HepG2 (cell line): Measurements from ENCODE around the gene ZBTB7A. TPM values are rescaled to one million over a fixed set of nuclear protein-coding genes. Genes with fewer than 3 reads are reported as not detected.

ENCODE experiments used
- CSRNP1 ChIP-seq: sonication (generic); formaldehyde crosslinking; IDR thresholded peaks from 2 replicates; pipeline ENCODE4 v1.8.1; 2023; ENCODE audit warnings: mild to moderate bottlenecking, missing genetic modification reagents
- HOXD1 ChIP-seq: sonication (generic); formaldehyde crosslinking; IDR thresholded peaks from 2 replicates; pipeline ENCODE4 v1.5.0; 2020; ENCODE audit warnings: missing genetic modification reagents
- JUNB ChIP-seq: sonication (generic); formaldehyde crosslinking; IDR thresholded peaks from 2 replicates; pipeline ENCODE4 v1.8.0; 2022; ENCODE audit warnings: missing genetic modification reagents, mild to moderate bottlenecking, borderline replicate concordance
- MBD4 ChIP-seq: IDR thresholded peaks from 2 replicates; pipeline ENCODE4 v1.6.1; 2012; ENCODE audit warnings: low read length, inconsistent platforms, borderline replicate concordance
- POGZ ChIP-seq: sonication (generic); formaldehyde crosslinking; IDR thresholded peaks from 2 replicates; pipeline ENCODE4 v1.4.0; 2020; ENCODE audit warnings: mild to moderate bottlenecking, missing genetic modification reagents
- SOX6 ChIP-seq, 2 experiments: fragments of 450-650 bp in 1 of 2; sonication (generic) in 1 of 2; formaldehyde crosslinking in 1 of 2; IDR thresholded peaks; 2 replicates each; pipeline versions ENCODE4 v1.4.0 to v1.6.1; 2017 to 2020; ENCODE audit warnings: antibody characterized with exemption in 1 of 2, mild to moderate bottlenecking in 1 of 2, missing genetic modification reagents in 1 of 2
- USF2 ChIP-seq, 2 experiments: sonication (generic) in 1 of 2; formaldehyde crosslinking in 1 of 2; IDR thresholded peaks; 2 replicates each; pipeline versions ENCODE4 v1.5.1 to v1.6.1; 2011 to 2020; ENCODE audit warnings: borderline replicate concordance in 1 of 2, low read depth in 1 of 2, low read length in 1 of 2, mild to moderate bottlenecking in 1 of 2, missing genetic modification reagents in 1 of 2, moderate library complexity in 1 of 2
- ZBTB38 ChIP-seq: sonication (generic); formaldehyde crosslinking; IDR thresholded peaks from 2 replicates; pipeline ENCODE4 v1.5.1; 2020; ENCODE audit warnings: mild to moderate bottlenecking, missing genetic modification reagents
- ZNF777 ChIP-seq: sonication (generic); formaldehyde crosslinking; IDR thresholded peaks from 2 replicates; pipeline ENCODE4 v1.4.0; 2020; ENCODE audit warnings: missing genetic modification reagents
- polyA plus RNA-seq, 8 experiments: library from polyadenylated mRNA; depleted of rRNA in 3 of 8; stranded (reverse) in 7 of 8; unstranded in 1 of 8; fragments of >200 nt; fragmentation: Illumina TruSeq in 4 of 8; extraction: Trizol in 4 of 8; gene quantifications; 2 replicates each; pipeline versions ENCODE4 v1.2.1 to v1.2.3, GENCODE V29; 2011 to 2016; ENCODE audit warnings: low read depth in 4 of 8, missing spikeins in 1 of 8, mixed read lengths in 1 of 8; ENCODE audit not compliant: insufficient read depth in 1 of 8
- total RNA-seq, 5 experiments: library from RNA; depleted of rRNA; stranded (reverse); fragments of >200 nt; fragmentation: Illumina TruSeq; extraction: Trizol; gene quantifications; 2 replicates each; pipeline ENCODE4 v1.2.3, GENCODE V29; 2016; ENCODE audit warnings: low read depth in 1 of 5
- TF ChIP-seq, protein P1 (sequence below): sonication (generic); formaldehyde crosslinking; IDR thresholded peaks from 2 replicates; pipeline ENCODE4 v1.9.0; 2022; ENCODE audit warnings: missing genetic modification reagents, mild to moderate bottlenecking, borderline replicate concordance

Gene ZBTB7A
- total and polyA plus RNA-seq, 2 of the 13 experiments (the other 11 are each of a cell fraction or from before 2014, with no cell fraction given) = 3.6 to 4.0 TPM

DNA sequence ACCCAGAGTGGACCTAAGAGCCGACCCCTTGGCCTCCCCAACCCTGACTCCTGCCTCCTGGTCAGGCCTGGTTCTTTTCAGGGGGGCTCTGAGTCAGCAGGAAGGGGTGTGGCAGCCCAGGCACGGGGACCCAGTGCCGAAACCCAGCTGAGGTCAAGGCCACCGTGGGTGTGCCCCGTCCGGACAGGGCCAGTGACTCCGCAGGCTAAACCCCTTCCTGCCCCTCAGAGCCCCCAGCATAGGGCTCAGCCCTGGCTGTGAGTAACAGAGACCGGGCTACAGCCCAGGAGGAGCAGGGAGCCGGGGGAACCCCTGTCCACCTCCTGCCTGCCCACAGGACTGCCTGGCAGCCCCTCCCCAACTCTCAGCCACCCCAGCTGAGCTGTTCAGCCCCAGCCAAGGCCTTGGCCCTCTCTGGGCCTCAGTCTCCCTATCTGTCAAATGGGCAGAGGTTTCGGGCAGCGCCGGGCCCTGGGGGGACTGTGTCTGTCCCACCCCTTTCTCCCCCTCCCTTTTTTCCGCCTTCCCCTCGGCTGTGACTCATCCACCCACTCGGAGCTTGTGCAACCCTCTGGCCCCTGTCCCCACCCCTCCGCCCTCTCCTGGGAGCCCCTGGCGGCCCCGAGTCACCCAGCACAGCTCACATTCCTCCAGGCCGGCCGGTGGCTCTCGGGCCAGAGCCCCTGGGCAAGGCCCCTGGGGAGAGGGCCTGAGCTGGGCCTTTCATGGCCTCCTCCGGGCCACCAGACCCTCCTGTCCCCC, 8.6 kb downstream of the ZBTB7A start (continued):
- TF ChIP-seq JUNB (peak; percentile 82), MBD4 (no peak), ZNF777 (CRISPR knock-in tag) (no peak), ZBTB38 (CRISPR knock-in tag) (peak; percentile 73), HOXD1 (0 out of 2 replicates have a peak, but pooled peaks have one; percentile 4), USF2 (IDR thresholded peaks at IDR 0.05; ENCODE audit: low read depth, low read length) (no peak), USF2 (CRISPR knock-in tag; IDR thresholded peaks at IDR 0.05; ENCODE audit: borderline replicate concordance) (no peak), CSRNP1 (CRISPR knock-in tag) (peak; percentile 59; the same call in 1 of the 2 replicates), SOX6 (IDR thresholded peaks at IDR 0.05) (no peak), SOX6 (CRISPR knock-in tag; IDR thresholded peaks at IDR 0.05) (peak; percentile 76), POGZ (CRISPR knock-in tag) (peak; percentile 36; the same call in 1 of the 2 replicates)
- TF ChIP-seq, protein P1, sequence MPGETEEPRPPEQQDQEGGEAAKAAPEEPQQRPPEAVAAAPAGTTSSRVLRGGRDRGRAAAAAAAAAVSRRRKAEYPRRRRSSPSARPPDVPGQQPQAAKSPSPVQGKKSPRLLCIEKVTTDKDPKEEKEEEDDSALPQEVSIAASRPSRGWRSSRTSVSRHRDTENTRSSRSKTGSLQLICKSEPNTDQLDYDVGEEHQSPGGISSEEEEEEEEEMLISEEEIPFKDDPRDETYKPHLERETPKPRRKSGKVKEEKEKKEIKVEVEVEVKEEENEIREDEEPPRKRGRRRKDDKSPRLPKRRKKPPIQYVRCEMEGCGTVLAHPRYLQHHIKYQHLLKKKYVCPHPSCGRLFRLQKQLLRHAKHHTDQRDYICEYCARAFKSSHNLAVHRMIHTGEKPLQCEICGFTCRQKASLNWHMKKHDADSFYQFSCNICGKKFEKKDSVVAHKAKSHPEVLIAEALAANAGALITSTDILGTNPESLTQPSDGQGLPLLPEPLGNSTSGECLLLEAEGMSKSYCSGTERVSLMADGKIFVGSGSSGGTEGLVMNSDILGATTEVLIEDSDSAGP (CRISPR knock-in tag) = peak; percentile 80; the same call in 1 of the 2 replicates
